Measurements from ENCODE around the gene RBM43.

DNA sequence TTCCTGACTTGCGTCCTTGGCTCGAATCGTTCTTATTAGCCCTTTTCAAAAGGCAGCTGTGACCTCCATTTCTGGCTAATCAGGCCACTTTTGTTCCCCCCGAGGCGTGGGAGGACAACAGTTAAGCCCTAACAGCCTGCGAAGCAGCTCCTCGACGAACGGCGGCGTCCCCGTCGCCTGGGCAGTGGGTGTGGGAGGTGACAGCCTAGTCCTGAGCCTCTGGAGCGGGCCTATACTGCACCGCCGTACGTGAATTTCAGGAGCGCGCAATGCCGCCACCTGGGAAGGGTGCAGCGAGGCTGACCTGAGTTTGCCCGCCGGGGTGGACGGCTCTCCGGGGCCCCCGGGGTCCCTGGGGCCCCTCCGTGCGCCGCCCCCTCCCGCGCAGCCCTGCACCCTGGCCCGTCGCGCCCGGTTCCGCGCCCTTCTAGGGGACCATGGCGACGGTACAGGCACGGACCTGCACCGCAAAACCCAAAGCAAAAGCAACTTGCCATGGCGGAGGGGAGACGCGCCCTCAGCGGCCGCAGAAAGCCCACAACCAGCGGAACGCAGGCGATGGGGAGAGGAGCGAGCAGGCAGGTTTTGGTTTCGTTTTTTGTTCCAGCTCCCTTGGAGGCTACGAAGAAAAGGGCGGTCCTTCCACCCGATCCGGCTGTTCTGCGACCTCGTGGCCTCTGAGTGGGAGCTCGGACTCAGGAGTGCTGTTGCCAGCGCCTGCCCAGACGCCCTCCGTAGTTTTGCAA is at the start of gene RBM43:
- TF ChIP-seq EZH2 (IDR thresholded peaks at IDR 0.05; ENCODE audit: insufficient read depth, low read length) = no peak
- TF ChIP-seq, protein P1, sequence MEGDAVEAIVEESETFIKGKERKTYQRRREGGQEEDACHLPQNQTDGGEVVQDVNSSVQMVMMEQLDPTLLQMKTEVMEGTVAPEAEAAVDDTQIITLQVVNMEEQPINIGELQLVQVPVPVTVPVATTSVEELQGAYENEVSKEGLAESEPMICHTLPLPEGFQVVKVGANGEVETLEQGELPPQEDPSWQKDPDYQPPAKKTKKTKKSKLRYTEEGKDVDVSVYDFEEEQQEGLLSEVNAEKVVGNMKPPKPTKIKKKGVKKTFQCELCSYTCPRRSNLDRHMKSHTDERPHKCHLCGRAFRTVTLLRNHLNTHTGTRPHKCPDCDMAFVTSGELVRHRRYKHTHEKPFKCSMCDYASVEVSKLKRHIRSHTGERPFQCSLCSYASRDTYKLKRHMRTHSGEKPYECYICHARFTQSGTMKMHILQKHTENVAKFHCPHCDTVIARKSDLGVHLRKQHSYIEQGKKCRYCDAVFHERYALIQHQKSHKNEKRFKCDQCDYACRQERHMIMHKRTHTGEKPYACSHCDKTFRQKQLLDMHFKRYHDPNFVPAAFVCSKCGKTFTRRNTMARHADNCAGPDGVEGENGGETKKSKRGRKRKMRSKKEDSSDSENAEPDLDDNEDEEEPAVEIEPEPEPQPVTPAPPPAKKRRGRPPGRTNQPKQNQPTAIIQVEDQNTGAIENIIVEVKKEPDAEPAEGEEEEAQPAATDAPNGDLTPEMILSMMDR (IDR thresholded peaks at IDR 0.05; ENCODE audit: insufficient read depth, low read depth, low read length) = no peak

All from astrocyte (in vitro differentiated cells and primary cell).